ENCODE results near the gene GJB5. TPM values are rescaled to one million over a fixed set of nuclear protein-coding genes. Genes with fewer than 3 reads are reported as not detected.

GJB5 gene
- total RNA-seq, 3 donors from 2014 or later = 0.73 to 1.3 TPM; not detected in 1

GRCh38 chr1:34759503-34760357, 4.9 kb downstream of the GJB5 start, which contains the start of gene GJB4:
Gene GJB4 (plus strand): TSS chr1:34759740. CDS start chr1:34761255, 1,515 bp downstream.
- intact Hi-C loops (cut with DNase I; ENCODE audit: low total_unique reads) = no loop called here
- no peaks in the 10 kb centered on the region for H3K4me1 ChIP-seq
- H3K4me3 ChIP-seq = no peak within 1 kb of the TSS
- H3K27me3 ChIP-seq = no peaks in the 10 kb centered on the region
- no peaks in the 10 kb centered on the region for H3K36me3 ChIP-seq
- no peak within 1 kb of the TSS for H3K27ac ChIP-seq
- TF ChIP-seq POLR2A (IDR thresholded peaks at IDR 0.05) (no peak), POLR2AphosphoS5 (IDR thresholded peaks at IDR 0.05) (no peak), CTCF (IDR thresholded peaks at IDR 0.05) (no peak)
- no peaks in the 10 kb centered on the region for H3K9me3 ChIP-seq
- DNase-seq (ENCODE audit: low spot score in 2 of 2) = no peak

GRCh38 chr1:34761176-34761761, 6.4 kb downstream of the GJB5 start:
- no peaks in the 10 kb centered on the region for H3K4me1 ChIP-seq
- intact Hi-C loops (cut with DNase I; ENCODE audit: low total_unique reads) = no loop called here
- H3K9me3 ChIP-seq = no peaks in the 10 kb centered on the region
- H3K27ac ChIP-seq = no peak overlapping the region
- no peak overlapping the region for H3K4me3 ChIP-seq
- TF ChIP-seq CTCF (IDR thresholded peaks at IDR 0.05) = no peak
- no peak for TF ChIP-seq POLR2AphosphoS5 (IDR thresholded peaks at IDR 0.05)
- TF ChIP-seq POLR2A (IDR thresholded peaks at IDR 0.05) = no peak
- H3K36me3 ChIP-seq = no peaks in the 10 kb centered on the region
- no peaks in the 10 kb centered on the region for H3K27me3 ChIP-seq
- DNase-seq (ENCODE audit: low spot score in 2 of 2) = no peak

- TF ChIP-seq POLR2A (IDR thresholded peaks at IDR 0.05) = no peak
- TF ChIP-seq CTCF (IDR thresholded peaks at IDR 0.05) = no peak
- no peak for TF ChIP-seq POLR2AphosphoS5 (IDR thresholded peaks at IDR 0.05)
- DNase-seq (ENCODE audit: low spot score in 2 of 2) = no peak
- no peak overlapping the region for H3K27ac ChIP-seq
- no peaks in the 10 kb centered on the region for H3K36me3 ChIP-seq
- intact Hi-C loops (cut with DNase I; ENCODE audit: low total_unique reads) = no loop called here
- no peaks in the 10 kb centered on the region for H3K9me3 ChIP-seq
- no peak overlapping the region for H3K4me3 ChIP-seq
- no peaks in the 10 kb centered on the region for H3K4me1 ChIP-seq
- H3K27me3 ChIP-seq = no peaks in the 10 kb centered on the region
These were observed 7.0 kb downstream of the GJB5 start for GRCh38 chr1:34761776-34762307.

- no peak overlapping the region for H3K4me3 ChIP-seq
- TF ChIP-seq POLR2A (IDR thresholded peaks at IDR 0.05) (no peak), CTCF (IDR thresholded peaks at IDR 0.05) (no peak), POLR2AphosphoS5 (IDR thresholded peaks at IDR 0.05) (no peak)
- H3K36me3 ChIP-seq = no peaks in the 10 kb centered on the region
- no peaks in the 10 kb centered on the region for H3K27me3 ChIP-seq
- H3K9me3 ChIP-seq = no peaks in the 10 kb centered on the region
- no peak for DNase-seq (ENCODE audit: low spot score in 2 of 2)
- H3K27ac ChIP-seq = no peak overlapping the region
- H3K4me1 ChIP-seq = no peaks in the 10 kb centered on the region
- intact Hi-C loops (cut with DNase I; ENCODE audit: low total_unique reads) = no loop called here
These were observed 7.8 kb downstream of the GJB5 start for GRCh38 chr1:34762474-34763141.

All from breast epithelium (tissue), 4 donors.